GM21526 (cell line): ENCODE data around the gene ASIC1.
A peak's percentile ranks its signal among the peaks of the same experiment; 100 is the strongest.

ENCODE experiments used
- ATAC-seq: cut with Tn5 transposase; IDR thresholded peaks from one replicate; pipeline ENCODE4 v1.9.1; 2021; ENCODE audit warnings: moderate library complexity; ENCODE audit not compliant: unreplicated experiment, low FRiP score

ASIC1 gene

DNA sequence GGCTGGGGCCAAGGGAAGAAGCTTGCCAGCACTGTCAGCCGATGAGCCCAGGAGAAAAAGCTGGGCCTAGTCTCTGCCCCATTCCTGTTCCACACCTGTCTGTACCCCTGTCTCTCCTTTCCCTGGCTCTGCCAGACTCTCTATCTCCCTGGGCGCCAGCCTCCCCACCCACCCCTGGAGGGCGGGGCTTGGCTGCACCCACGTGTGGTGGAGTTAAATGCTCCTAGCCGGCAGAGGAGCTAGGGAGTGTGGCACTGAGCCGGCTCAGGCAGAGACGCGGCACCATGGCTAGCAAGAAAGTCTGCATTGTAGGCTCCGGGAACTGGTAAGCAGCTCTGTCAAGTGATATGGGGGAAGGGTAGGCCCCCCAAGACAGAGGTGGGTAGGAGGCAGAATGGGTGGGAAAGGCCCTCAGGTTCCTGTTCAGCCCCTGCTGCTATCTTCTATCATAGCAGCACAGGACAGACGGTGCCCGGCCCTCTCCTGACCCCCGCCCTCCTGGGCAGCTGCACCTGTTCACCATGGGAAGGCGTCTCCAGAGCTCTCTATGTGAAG lies 46.4 kb downstream of the ASIC1 start, which contains the start of gene GPD1:
GPD1 (plus strand) TSS at position 242 of the 555 bp plus-strand sequence; CDS start at position 285, 43 bp downstream.
- no peak for ATAC-seq

DNA sequence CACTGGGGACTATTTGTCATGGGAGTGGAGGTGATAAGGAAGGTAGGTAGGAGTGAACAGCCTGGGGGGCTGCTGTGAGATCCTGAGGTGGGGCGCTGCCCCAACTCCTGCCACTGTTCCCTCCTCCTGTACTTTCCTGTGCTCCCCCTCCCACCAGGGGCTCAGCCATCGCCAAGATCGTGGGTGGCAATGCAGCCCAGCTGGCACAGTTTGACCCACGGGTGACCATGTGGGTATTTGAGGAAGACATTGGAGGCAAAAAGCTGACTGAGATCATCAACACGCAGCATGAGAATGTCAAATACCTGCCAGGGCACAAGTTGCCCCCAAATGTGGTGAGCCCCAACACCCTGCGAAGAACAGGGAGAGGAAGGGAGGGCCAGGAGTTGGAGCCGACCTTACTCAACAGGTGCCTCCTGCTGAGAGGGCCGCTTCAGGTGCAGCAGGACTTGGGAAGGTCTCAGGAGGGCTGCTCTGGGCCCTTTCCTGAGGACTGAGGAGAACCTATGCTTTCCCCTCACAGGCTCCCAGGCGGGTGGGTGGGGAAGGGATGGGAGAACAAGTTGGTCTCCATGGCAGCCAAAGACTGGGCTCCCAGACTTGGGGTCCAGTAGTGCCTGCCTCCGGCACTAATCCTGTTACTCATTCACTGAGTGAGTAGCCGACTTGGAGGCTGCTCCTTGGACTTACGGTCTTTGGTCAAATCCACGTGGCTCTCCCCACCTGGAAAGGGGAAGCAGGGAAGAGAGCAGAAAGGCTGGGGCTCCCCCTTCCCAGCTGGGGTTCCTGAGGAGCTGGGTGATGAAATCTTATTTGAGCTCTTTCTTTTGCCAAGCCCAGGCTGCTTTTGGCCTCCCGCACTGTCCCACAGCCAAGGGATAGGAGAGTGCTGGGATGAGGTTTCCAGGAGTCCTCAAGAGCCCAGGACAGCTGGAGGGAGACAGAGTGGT lies 47.3 kb downstream of the ASIC1 start:
- no peak for ATAC-seq

DNA sequence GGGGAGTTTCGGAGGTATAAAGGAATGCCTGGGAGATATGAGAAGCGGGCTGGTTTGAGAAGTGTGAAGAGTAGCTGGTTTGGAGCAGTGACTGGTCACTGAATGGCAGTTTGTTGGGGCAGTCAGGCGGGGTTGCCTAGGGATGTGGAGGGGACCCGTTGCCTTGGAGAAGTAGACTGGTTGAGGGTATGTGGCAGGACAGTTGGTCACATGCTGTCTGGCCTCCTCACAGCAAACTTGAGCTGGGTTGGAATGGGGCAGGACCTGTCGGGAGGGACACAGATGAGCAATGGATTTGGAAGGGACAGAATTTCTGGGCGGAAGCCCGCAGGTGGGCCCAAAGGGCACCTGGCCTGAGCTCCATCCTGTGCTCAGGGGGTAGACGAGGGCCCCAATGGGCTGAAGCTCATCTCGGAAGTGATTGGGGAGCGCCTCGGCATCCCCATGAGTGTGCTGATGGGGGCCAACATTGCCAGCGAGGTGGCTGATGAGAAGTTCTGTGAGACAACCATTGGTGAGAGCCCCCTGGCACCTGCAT lies 48.6 kb downstream of the ASIC1 start:
- ATAC-seq: no peak

DNA sequence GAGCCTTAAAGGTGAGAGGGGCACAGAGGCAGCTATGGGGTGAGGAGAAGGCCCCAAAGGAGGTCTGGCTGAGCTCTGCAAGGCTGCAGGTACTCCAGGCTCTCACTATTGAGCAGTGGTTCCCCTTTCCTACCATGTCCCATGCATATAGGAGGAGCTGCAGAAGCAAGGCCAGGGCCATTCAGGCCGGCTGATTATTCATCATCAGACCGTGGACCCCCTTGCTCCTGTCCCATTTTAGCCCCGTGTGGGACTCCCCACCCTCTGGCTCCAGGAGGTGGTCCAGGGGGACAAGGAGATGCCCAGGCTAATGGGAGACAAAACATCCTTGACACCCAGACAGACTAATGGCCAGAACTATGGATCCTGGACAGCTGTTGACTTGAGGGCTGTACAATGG lies 49.5 kb downstream of the ASIC1 start:
- no peak for ATAC-seq

DNA sequence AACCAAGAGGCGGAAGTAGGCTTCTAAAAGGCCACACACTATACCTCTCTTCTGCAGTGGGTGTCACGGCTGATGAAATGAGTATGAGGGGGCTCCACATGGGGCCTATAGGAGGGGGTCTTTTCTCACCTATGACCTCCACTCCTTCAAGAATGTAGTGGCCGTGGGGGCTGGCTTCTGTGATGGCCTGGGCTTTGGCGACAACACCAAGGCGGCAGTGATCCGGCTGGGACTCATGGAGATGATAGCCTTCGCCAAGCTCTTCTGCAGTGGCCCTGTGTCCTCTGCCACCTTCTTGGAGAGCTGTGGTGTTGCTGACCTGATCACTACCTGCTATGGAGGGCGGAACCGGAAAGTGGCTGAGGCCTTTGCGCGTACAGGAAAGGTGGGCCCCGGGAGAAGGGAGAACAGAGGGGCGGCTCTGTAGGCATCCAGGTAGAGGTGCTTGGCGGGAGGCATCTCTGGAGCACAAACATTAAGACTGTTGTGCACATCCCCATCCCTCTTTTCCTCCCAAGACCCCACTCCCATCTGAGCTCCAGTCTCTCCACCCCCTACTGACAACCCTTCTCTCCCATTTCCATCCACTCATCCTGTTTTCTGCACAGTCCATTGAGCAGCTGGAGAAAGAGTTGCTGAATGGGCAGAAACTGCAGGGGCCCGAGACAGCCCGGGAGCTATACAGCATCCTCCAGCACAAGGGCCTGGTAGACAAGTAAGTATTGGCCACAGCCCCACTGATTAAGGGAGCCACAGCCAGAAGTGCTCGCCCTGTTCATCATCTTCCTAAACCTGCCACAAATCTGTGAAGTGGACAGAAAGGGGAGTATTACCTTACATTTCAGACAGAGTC lies 50.2 kb downstream of the ASIC1 start:
- ATAC-seq: no peak

DNA sequence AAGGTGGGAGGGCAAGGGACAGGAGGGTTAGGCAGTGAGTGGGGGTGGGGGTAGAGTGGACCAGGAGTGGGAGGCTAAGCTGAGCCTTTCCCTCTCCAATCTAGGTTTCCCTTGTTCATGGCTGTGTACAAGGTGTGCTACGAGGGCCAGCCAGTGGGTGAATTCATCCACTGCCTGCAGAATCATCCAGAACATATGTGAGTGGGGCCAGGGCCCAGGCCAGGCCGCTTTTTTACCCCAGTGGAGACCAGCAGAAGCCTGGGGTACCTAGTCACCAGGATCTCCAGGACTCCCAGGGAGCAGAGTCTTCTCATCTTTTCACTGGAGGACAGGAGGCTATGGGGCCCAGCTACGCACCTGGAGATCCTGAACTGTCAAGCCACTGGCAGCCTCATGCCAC lies 51.9 kb downstream of the ASIC1 start:
- no peak for ATAC-seq

DNA sequence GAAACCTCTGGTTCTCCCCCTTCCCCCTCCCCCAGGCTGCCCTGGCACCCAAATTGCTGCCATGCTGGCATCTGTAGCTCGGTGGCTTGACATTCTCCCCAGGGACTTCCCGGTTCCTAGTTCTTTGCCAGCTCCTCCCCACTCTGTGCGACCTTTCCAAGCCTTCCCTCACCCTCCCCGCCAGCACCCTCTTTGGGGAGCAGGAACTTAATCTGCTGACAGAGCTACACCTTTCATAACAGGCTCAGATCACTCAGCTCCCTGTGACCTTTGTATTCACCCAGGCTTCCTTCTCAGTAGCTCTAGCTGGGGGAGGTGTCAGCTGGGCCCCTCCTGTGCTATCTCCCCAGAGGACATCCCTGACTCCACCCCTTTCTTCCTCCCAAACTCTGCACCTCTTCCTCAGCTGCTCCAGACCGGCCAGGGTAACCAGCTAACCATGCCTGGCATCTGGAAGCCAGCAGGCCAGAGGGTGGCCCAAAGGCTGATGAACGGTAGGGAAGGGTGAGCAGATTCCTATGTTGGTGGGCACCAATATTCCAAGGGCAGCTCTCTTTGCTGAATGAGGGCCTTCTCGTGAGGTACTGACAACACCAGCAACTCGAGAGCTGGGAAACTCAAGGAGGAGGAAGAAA lies 52.8 kb downstream of the ASIC1 start:
- no peak for ATAC-seq

DNA sequence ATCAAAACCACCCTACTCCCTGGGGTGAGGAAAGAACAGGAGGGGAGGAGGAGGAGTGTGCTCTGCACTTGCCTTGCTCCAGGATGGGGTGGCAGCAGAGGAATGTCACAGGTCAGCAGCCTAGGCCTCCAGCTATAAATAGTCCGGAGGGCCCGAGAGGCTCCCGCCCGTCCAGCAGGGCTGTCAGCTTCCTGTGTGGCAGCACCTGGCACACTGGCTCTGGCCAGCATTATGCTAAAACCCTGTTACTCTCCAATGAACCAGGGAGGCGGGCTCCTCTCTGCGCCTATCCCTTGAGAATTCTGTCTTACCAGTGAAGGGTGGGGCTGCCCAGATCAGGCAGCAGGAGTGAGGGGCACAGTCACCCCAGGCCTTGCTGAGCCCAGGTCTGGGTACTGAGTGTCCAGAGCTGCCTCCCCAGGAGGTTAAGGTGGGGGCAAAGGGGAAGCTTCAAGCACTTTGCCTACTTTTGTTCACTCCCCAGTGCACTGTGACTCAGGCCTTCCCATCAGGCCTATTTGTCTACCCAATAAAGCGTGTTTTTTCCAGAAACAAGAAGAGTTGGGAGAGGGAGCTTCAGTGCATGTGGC lies 53.5 kb downstream of the ASIC1 start:
- no peak for ATAC-seq

DNA sequence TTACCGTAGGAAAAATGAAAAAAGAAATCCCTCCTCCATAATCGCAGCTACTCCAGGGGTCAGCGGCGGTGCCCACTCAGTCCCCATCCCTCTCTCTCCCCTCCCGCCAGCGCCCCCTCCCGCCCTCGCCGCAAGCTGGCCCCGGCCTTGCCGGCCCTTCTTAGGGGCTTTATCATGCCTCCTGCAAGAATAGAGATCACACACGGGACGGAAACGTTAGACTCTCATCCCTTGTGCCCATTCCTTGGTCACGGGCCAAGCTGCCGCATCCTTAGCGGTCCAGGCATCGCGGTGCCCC lies 53.9 kb downstream of the ASIC1 start:
- ATAC-seq: no peak

DNA sequence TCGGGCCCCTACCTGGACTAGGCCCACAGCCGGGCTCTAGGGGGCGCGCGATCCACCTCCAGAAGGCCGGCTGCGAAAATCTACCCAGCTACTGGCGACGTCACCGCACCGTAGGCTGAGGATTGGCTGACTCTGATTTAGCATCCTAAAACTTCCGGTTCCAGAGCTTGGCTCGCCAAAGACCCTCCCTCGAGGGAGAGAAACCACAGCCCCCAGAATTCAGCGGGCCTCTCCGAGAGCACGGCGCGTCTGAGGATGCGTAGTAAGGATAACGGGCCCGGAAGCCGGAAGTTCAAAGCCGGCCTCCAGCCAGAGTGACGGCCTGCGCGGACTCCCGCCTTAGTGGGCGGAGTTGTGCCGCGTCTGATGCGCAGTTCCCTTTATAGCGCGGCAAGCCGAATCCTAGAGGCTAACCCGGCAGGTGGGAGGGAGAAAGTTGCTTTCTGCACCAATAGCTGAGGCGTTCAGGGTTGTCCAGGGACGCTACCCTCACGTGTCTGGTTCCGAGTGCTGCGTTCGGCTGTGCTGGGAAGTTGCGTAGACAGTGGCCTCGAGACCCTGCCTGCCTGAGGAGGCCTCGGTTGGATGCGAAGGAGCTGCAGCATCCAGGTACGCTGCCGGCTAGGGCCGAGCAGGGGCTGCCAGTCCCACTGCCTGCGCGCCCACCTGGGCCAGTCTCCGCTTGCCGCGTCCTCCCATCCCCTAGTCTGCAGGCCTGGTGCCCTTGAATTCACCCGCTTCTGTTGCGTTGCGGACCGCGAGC lies 54.5 kb downstream of the ASIC1 start, which contains the start of gene COX14:
COX14 (plus strand) TSS at position 544 of the 763 bp plus-strand sequence. CDS start 7,808 bp downstream, outside the sequence.
- peak; percentile 81 for ATAC-seq

DNA sequence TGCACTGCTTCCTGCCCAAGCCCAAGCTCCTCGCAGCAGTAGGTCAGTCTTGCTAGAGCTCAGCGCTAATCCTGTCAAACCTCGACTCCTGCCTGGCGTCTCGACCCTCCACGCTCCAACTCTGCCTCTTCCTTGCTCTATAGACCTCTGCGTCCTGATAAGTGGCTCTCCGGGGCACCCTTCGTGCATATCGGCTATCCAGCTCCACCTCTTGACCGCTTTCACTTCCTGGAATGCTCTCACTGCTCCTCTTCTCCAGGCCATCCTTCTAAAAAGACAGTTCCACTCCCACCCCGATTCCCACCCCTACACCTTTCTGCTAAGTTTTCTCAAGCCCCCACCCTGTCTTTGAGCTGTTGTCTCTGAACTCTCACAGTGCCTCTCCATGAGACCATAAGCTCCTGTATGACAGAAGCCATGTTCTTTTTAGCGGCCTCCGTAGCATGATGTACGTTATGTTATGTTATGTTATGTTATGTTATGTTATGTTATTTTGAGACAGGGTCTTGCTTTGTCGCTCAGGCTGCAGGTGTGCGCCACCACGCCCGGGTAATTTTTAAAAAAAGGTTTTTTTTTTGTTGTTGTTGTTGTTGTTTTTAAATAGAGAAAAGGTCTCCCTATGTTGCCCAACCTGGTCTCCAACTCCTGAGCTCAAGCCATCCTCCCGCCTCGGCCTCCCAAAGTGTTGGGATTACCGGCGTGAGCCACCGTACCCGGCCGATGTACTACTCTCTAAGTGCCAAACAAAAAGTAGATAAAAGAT lies 55.2 kb downstream of the ASIC1 start:
- no peak for ATAC-seq

DNA sequence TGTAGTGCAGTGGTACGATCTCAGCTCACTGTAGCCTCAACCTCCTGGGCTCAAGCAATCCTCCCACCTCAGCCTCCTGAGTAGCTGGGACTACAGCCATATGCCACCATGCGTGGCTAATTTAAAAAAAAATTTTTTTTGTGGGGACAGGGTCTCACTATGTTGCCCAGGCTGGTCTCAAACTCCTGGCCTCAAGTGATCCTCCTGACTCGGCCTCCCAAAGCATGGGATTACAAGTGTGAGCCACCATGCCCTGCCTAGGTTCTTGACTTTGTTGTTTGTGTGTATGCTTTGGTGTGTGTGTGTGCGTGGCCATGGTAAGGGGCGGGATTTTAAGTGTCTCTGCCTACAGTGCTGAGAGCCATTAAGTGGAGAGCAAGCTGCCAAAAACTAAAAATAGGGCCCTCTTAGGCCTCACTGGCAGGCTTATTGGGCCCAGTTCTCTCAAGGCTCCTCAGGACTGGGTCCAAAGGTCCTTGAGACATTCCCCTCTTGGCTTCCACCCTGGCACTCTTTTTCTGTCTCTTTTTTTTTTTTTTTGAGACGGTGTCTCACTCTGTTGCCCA lies 59.7 kb downstream of the ASIC1 start:
- no peak for ATAC-seq

DNA sequence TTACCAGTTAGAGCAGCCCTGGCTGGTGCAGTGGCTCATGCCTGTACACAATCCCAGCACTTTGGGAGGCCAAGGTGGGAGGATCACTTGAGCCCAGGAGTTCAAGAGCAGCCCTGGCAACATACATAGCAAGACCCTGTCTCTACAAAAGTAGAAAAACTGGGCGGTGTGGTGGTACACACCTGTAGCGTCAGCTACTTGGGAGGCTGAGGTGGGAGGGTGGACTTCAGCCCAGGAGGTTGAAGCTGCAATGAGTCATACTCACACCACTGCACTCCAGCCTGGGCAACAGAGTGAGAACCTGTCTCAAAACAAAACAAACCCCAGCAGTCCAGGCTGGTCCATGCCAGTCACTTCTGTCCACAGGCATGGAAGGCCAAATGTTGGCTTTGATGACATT lies 62.0 kb downstream of the ASIC1 start:
- ATAC-seq: no peak

DNA sequence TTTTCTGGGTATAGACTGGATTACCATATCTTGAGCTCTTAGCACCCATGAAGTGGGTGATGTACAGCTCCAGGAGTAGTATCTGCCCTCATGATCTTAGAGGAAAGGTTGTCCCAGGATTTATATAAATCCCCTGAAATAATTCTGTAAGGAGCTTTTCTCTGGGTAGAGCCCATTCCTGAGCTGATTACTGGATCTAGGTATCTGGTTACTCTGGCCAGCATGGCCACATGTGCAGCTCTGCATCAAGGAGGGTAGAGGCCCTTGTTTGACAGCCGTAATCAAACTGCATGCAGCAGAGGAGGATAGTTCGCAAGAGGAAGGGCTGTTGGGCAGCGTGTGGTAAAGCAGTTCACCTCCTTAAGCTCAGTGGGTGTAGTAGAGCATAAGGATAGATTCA lies 63.1 kb downstream of the ASIC1 start:
- no peak for ATAC-seq

DNA sequence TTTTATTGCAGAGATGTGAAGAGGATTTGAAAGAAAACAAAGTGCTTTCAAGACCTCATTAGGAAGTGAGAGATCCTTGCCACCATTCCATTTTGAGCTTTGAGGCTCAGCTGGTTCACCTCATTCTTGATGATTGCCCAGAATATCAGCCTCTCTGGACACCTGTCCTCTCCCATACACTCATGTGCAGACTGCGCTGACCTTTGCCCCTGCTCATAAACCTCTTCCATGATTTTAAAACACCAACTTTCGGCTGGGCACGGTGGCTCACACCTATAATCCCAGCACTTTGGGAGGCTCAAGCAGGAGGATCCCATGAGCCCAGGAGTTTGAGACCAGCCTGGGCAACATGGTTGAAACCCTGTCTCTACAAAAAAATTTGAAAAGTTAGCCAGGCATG lies 63.6 kb downstream of the ASIC1 start:
- ATAC-seq: no peak

DNA sequence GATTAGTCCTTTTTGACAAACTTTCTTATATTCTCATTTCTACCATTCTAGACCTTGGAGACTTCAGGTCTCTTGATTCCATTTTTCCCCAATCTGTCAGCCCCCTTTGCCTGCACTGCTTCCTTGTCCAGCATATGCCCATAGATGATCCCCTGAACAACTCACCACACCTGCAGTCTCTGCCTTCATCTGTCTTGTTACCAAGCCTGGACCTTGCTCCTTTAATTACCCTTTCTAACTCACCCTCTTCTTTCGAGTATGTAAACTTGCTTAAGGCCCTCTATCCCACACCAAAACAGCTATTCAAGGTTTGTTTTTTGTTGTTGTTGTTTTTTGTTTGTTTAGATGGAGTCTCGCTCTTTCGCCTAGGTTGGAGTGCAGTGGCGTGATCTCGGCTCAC lies 64.2 kb downstream of the ASIC1 start:
- no peak for ATAC-seq

DNA sequence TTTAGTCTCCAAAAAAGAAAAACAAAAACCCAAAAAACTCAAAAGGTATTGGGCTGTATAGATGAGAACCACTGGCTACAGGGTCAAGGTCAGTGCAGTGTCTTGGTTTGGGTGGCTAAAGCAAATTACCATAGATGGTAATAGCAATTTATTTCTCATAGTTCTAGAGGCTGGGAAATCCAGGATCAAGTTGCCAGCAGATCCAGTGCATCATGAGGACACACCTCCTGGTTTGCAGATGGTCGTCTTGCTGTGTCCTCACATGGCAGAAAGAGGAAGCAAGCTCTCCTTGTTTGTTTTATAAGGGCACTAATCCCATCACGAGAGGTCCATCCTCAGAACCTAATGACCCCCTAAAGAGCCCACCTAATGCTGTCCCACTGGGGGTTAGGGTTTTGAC lies 65.8 kb downstream of the ASIC1 start:
- ATAC-seq: no peak

DNA sequence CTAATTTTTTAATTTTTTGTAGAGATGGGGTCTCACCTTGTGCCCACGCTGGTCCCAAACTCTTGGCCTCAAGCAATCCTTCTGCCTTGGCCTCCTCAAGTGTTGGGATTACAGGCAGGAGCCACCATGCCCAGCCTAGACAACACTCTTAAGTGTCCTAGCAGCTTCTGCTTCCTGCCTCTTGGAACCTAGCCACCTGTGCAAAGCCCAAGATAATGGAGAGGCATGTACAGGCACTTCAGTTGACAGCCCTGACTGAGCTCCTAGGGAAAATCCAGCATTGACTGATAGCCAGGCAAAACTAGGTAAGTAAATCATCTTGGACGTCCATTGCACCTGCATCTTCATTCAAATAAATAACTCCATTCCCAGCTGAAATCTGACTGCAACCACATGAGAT lies 70.2 kb downstream of the ASIC1 start:
- ATAC-seq: no peak
